ENCODE data around the gene C1orf50.
"Not testable (repeated sequence)": the region's sequence is repeated elsewhere in the genome, so short reads cannot be mapped to it uniquely, and the experiment has no call there.

Gene C1orf50

DNA sequence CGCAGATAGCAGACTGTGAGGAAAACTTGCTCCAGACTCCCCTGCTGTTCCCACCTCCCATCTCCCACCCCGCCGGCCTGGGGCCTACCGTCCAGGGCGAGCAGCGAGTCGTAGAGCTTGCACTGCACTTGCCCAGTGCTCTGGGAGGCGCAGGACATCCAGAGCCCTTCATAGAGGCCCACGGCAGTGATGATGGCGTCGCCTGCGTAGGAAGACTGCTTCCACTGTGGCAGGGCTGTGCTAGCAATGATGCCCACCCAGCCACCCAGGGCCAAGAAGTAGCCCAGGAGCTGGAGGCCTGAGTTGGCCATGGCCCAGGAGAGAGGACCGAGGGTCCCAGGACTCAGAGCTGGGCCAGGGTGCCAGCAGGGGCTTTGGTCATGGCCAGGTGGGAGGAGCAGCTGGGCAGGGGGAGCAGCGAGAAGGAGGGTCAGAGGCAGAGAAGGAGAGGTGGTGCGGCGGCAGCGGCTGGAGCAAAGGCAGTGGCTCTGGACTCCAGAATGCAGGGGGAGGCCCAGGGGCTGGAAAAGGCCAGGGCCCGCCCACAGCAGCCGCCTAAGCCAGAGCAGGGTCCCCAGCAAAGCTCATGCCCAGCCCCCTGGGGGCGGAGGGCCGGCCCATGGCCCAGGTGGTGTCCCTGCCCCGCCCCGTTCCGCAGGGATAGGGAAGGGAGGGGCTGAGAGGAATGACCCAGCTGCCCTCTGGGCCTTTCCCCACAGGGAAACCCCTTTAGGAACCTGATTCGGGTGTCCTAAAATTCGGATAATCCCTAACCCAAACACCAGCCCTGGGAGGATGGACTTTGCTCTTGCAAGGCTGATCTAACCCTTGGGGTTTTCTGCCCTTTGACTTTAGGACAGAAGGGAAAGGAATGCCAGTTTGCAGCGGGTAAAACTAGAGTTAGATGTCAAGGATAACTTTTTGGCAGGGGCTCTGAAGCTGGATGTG lies 27.0 kb upstream of the C1orf50 start, which contains the start of gene CLDN19:
CLDN19 (minus strand) TSS at position 484 of the 948 bp plus-strand sequence; CDS start at position 311, 173 bp downstream.
- DNase-seq, result no peak

DNA sequence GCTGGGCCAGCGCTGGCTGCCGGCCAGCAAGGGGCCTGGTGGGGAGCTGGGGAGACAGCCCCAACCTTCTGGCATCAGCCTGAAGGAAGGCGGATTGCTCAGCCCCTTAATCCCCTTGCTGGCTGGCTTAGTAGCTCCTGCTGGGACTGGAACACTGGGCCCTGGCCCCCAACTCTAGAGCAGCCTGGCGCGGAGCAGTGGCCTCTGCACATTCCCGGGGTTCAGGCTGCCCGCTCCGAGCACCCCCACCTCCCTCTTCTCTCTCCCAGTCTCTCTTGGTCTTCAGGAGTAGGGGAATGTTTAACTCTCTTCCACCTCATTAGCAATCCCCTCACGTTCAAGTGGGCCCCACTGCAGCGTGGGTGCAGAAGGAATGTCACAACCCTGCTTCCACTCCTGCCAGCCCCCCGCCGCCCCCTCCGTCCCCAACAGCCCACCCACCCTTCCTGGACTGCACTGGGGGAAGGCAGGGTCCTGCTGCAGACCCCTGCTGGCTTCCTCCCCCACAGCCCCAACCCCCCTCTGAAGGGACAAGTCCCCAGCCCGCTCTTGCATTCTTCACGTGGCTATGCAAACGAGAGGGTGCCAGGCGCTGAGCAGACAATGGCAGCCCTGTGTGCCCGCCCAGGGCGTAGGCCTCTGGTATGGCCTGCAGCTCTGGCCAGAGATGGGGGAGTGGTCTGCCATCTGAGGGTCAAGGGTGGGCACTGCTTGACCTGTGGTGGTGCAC lies 26.0 kb upstream of the C1orf50 start:
- no peak for DNase-seq

DNA sequence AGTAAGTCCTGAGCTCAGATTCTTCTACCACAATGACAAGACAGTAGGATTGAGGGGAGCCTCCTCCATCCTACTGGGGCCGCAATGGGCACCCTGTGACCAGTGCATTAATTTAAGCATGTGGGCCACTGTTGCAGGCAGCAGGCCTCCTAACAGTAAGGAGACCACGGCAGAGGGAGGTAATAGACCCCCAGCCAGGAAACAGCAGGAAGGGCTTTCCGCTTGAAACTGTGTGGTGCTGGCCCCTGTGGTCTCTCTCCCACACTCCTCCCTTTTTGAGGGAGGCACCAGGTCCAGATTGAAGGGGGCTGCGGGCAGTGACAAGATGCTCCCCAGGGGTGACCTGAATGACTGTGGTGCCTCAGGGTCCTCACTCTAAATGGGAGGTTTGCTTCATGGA lies 25.3 kb upstream of the C1orf50 start:
- DNase-seq, result no peak

DNA sequence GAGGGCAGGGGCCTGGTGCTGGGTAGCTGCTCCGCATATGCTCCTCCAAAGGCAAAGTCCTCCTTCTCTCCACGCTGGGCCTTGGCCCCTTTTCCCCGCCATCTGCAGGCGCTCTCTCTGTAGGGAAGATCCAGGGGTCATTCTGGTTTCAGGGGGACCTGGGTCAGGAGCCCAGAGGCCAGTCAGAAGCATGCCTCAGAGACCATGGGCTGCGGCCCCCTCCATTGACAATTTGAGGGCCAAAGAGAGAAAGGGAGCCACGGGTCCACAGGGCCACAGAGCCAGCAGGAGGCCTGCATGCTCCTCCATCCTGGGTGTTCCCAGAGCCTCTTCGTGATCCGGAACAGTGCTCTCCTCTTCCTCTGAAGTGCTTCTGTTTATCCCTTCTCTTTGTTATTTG lies 24.9 kb upstream of the C1orf50 start:
- no peak for DNase-seq

DNA sequence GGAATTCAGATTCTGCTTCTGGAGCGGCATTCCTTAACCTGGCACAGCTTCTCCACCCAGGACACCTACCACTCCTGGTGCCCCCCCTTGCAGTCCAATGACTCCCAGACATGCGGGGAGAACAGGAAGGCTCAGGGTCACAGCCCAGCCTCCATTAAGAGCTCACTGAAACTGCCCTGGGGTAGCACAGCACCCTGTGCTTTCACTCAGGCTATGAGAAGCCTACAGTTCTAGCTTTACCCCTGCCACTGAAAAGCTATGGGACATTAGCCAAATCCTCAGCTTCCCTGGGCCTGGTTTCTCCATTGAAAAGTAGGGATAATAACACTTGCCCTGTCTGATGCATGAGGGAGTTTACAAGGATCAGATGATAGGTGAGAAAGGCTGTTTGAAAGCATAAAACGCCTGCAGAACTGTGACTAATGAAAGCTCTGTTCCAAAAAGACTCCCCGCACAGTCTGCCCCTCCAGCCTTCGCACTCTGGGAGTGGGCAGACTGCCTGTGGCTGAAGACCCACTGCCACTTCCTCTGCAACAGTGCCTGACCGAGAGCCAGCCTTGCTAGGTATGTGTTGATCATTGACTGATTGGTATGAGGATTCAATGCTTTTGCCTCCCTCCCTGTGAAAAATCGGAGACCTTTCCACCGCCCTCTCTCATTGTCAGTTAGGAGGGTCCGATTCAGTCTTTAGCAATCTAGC lies 24.3 kb upstream of the C1orf50 start:
- no peak for DNase-seq

DNA sequence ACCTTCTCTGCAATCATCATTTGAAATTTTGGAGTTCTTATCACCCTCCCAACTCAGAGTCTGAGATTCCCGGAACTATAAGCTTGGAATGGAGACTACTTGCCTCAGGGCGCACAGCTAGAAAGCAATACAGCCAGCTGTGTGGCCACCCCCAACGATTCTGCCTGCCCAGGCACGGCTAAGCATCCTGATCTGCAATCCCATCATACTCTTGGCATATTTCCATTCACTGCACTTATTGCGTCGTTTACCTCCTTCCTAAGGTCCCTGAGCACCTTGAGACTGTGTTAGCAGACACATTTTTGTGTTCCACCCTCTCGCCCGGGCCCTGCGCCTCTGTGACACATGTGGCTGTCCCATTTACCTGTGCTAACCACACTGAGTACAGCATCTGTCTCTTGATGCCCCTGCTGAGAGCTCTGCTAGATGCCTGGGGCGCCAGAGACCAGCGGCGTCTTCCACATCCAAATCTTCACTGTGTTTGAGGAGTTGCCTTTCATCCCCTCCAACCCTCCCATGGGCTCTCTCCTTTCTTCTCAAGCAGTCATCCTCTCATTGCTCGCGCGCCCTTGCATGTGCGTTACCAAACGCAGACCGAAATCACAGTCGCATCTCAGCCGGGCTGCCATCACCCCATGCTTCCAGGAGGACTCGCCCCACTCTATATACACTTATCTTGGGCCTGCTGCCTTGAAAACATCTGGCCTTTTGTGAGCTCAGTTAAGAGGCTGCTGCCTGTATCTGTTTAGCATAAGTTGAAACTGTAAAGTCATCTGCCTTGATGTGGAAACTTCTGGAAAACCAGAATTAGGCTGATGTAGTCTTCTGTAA lies 23.5 kb upstream of the C1orf50 start:
- DNase-seq, result no peak

DNA sequence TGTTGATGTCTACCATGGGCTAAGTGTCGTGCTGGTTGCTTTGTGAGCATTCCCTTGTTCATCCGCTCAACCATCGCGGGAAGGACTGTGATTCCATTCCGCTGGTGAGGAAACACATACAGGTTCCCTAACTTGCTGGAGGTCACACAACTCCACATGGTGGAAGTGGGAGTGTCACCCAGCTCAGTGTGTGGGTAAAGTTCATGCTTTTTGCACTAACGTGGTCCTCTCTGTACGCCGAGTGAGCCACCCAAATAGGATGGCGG lies 23.0 kb upstream of the C1orf50 start:
- DNase-seq, result no peak

DNA sequence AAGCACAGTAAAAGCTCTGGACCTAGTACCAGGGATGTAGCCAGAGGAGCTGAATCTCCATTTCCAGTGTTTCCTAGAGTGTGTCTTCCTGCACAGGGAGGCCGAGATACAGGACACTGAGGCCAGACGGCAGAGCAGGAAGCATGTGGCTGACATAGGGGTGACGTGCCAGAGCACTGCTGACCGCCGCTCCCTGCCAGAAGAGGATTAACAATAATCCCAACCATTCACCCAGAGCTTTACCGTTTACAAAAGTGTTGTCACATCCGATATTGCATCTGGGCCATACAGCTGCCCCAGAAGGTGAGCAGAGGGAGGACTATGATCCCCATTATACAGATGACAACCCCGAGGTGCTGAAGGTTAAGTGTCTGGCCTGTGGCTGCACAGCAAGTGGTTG lies 21.2 kb upstream of the C1orf50 start:
- no peak for DNase-seq

DNA sequence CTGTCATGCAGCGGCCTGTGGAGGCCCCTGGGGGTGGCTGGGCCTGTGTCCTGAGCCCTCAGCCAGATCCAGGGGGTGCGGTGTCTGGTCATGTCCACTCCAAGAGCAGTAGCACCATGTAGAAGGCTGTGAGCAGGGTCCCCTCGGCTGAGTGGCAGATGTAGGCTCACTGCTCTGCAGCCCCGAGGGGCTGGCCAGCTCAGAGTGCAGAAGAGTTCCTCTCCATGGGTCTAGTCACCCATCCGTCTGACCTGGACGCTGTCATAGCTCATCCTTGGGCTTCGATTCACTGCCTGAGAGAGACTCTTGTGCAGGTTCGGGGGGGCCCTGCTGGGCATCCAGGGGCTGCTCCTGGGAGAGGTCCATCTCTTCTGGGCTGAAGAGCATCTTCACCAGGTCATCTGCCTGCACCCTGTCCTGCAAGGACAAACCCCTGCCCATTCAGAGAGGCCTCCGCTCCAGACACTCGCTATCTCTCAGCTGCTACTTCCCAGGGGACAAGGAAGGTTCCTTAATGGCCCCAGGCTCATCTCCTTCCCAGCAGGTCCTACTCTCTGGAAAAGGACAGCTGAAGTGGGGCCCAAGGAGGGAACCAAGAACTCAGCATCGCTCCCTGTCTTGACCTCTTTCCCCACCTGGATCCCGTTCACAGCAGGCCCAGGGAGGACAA lies 20.5 kb upstream of the C1orf50 start:
- no peak for DNase-seq

DNA sequence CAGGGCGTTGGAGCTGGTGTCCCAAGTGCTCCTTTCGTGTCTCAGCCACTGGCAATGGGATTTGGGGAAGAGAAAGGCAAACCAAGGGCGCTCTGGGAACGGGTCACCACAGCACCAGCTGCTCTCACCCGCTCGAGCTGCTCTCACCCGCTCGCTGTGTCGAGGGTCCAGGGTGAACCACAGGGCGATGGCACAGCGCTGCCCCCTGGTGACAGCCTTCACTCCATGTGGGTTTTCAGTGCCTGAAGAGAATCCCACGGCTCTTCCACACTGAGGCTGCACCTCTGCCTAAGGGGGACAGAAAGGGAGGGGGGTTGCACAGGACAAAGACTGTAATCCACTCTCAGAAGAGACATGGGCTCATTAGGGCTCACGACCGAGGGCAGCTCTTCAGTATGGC lies 19.9 kb upstream of the C1orf50 start:
- no peak for DNase-seq

DNA sequence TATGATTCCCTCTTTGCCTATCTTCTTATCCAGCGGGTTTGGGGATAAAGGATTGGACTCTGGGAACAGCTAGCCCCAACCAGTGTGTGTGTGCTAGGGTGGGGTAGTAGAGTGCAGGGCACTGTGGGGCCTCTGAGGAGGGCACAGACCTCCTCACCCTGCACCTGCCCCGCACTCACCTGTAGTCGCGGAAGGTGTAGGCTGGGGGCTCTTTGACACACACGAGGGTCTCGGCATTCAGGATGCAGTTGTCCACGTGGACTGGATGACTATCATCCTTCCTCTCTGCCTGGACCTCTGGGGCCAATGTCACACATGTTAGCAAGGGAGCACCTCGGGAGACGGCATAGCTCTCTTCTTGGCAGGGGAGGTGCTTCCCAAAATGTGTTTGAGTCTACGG lies 19.0 kb upstream of the C1orf50 start:
- DNase-seq, result no peak

DNA sequence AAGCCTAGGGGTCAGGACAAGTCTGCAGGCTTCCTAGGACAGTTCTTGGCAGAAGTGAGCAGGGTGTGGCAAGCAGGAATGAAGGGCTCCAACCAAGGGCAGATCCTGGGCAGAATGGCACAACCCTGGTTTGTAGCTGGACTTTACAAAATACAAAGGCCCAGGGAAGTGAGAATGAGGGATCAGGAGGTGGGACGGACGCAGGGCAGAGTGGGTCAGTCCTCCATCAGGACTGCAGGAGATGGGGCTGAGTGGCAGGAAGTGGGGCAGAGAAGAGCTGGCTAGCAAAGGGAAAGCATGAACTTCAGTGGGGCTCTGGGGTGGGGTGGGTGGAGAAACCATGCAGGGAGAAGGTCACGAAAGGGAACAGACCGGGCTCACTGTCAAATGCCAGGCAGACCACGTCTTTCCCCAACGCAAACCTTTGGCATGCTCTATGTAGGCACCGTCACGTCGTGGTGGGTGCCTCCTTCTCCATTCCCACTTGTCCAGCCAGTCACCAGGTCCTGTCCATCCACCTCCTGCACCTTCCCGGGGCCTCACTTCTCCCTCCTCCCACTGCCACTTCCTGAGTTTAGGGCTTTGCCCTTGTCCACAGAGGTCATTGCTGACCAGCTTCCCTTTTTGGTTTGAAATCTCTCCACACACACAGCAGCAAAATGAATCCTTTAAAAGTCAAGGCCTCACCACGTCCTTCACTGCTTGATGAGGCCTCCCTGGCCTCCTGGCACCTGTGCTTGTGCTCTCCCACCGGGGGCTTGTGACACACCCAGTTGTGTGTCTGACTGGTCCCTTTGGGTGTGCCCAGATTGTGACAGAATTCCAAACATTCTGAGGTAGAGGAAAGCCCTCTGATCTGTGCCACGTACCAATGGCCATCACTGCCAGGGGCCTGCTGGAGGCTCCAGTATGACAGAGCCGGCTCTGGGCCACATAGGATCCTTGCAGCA lies 18.3 kb upstream of the C1orf50 start:
- no peak for DNase-seq

DNA sequence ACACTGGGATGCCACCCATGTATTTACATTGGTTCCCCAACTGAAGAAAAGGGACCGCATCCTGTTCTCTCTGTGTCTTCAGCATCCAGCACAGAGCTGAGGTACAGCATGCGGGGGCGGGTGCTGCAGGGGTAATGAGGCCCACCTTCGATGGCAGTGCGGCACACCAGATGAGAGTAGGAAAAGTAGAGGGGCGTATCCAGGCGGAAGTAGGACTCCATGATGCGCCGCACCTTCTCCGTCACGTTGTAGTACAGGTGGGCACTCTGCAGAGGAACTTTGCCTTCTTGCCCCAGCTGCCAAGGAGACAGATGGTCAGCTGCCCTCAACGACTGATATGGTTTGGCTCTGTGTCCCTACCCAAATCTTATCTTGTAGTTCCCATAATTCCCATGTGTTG lies 17.0 kb upstream of the C1orf50 start:
- no peak for DNase-seq

DNA sequence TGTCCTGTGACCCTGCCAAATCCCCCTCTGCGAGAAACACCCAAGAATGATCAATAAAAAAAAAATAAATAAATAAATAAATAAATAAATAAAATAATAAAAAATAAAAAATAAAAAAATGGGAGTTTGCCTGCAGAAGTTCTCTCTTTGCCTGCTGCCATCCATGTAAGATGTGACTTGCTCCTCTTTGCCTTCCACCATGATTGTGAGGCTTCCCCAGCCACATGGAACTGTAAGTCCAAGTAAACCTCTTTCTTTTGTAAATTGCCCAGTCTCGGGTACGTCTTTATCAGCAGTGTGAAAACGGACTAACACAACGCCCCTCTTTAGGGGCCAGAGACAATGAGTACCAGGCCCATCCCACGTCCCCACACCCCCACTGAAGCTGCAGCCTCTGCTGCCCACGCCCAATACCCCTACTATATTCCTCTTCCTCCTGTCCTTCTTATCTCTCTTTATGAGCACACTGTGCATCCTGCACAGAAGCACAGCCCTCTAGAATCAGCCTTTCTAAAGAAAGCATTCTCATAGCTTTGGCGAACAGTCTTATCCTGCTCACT lies 15.5 kb upstream of the C1orf50 start:
- not testable (repeated sequence) for DNase-seq

DNA sequence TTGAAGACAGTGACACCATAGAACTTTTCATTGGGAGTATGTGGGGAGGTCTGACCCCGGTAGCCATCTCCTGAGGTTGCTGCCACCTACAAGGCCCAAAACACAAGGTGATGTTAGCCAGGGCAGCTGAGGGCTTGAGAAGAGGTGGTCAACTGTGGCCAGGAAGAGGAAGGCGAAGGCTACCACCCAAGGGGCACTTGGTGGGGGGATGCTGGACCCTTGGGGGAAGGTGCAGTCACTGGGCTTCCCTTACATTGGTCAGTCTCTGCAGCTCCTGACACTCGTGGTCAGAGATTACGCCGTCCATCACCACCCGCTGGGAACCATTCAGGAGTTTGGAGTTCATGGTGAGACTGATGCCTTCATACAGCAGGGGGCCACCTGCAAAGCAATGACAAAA lies 14.8 kb upstream of the C1orf50 start:
- DNase-seq, result no peak

DNA sequence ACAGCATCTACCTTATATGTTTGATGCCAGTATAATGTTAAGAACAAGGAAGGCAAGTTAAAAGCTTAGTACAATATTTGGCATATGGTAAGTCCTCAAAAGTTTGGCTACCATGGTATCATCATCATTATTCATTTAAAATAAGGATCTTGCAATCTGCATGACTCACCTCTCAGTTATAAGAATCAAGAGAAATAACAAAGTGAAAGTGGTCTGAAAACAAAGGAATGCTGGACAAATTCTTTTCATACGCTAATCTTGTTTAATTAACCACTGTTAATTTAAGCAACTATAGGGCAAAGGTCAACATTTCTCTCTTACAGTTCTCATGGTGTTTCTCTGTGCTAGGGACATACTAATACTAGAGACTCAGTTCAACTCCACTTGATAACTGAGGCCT lies 14.0 kb upstream of the C1orf50 start:
- peak; percentile 51 for DNase-seq

DNA sequence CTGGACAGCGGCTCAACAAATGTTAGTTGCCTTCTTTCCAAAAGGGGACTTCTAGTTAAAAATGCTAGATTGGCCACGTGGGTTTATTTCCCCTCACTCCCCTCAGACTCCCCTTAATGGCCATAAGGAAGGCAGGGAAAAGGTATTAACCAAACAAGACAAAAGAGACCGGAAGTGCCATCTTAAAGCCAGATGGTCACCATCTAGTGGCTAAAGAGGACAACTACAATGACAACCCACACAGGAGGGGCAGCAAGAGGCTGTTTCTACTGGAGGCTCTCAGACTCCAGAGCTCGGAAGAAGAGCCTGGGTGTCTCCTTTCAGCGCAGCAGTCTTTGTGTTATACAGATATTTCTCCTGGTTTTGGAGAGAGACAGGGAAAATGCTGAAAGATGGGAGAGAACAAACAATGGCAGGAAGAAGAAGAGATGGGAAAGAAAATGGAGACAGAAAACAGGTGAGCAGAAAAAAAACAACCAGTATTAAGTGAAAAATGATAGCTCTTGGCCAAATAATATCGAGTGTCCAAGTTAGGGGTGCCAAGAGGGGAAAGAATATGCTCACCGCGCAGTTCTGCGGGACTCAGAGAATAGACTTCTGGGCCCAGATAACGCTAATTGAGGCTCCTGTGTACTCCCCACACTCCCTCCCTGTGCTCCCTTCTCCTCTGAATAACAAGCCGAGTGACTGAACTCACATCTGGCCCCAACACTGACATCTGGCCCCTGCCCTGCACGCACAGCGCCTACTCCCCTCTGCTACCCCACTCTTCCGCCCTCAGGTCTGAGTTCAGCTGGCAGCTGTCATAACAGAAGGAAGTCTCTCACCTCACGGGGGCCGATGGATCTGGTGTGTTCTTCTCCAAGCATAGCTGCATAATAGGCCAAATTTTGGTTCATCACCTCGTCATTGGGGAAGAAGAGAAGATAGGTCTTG lies 9.8 kb upstream of the C1orf50 start:
- DNase-seq, result peak; percentile 73

DNA sequence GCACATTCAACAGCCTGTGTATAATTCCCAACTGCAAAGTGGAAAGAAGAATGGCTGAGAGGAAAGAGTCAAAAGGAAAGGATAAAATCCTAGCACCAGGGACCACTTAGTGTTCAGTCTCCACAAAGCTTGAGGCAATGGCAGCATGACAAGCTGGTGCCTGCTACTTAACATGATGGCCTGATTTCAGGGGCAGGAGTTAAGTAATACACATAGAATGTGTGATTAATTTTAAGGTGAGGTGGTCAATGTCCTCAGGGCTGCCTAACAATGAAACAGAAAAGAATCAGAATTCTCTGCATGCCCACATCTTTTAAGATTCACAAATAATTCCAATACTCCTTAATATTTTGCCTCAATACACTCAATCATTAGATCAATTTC lies 9.2 kb upstream of the C1orf50 start:
- no peak for DNase-seq

DNA sequence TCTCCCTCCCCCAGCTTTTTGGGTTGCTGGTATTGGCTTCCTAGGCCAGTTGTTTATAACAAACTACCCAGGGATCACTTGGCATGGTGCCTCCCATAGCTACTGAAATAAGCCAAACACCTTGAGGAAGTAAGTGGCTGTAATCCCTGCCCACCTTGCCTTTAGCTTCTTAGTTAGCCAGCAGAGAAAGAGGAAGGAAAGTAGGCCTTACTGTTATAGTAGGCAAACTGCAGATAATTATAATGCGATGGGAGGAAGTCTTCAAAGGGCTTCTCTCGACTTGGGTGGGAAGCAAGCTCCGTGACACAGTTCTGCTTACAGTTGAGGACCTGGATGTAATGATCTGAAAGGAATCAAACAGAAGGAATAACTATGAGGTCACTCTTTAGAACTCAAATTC lies 8.4 kb upstream of the C1orf50 start:
- no peak for DNase-seq
